HL-60 (cell line): ENCODE results near the gene SPTB.

Source experiments
- GABPA ChIP-seq: IDR thresholded peaks from 2 replicates; pipeline ENCODE4 v1.6.1; 2012; ENCODE audit warnings: low read depth
- POLR2AphosphoS5 ChIP-seq: IDR thresholded peaks from 2 replicates; pipeline ENCODE4 v1.6.1; 2012; ENCODE audit warnings: low read depth
- REST ChIP-seq: IDR thresholded peaks from 2 replicates; pipeline ENCODE4 v1.6.1; 2012; ENCODE audit warnings: low read depth; ENCODE audit not compliant: insufficient replicate concordance
- TF ChIP-seq, protein P1 (sequence below): IDR thresholded peaks from one replicate; pipeline ENCODE4 v1.5.1; 2011; ENCODE audit warnings: low read length, control low read depth, inconsistent platforms; ENCODE audit not compliant: insufficient read depth

DNA sequence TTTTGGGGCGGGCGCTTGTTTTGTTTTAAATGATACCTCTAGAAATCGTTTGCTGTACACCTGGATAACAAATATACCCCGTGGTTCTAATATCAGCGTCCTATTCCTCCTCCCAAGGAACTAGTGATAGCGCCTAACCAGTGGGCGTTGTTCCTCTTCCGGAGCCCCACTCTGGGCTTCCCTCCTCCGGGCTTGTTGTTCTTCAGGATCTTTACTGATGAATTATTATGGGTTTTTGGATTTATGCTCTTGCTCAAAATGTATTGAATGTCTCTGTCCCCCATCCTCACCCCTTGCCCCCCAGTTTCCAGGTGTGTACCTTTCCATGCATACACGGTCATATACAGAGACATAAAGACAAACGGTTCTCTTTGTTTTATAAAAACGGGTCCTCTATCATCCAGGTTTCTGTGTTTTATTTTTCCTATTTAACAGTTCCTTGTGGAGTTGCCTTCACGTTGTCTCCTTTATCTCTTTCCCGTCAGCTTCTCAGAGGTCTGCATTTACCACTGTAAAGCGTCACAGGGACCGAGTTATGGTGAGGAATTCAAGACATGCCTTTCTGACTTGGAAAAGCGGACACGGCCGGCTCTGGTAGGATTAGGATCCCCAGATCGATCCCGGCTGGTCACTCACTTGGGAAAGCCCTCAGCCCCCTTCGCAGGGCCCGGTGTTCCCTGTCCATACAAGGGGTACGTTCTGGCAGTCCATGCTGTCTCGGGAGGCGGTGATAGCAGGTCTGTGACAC lies 176.1 kb downstream of the SPTB start:
- no peak for TF ChIP-seq POLR2AphosphoS5
- TF ChIP-seq, protein P1, sequence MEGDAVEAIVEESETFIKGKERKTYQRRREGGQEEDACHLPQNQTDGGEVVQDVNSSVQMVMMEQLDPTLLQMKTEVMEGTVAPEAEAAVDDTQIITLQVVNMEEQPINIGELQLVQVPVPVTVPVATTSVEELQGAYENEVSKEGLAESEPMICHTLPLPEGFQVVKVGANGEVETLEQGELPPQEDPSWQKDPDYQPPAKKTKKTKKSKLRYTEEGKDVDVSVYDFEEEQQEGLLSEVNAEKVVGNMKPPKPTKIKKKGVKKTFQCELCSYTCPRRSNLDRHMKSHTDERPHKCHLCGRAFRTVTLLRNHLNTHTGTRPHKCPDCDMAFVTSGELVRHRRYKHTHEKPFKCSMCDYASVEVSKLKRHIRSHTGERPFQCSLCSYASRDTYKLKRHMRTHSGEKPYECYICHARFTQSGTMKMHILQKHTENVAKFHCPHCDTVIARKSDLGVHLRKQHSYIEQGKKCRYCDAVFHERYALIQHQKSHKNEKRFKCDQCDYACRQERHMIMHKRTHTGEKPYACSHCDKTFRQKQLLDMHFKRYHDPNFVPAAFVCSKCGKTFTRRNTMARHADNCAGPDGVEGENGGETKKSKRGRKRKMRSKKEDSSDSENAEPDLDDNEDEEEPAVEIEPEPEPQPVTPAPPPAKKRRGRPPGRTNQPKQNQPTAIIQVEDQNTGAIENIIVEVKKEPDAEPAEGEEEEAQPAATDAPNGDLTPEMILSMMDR = no peak
- TF ChIP-seq REST = no peak
- TF ChIP-seq GABPA = no peak
